SK-N-SH (cell line): Measurements from ENCODE around the gene AZIN2.

ENCODE experiments used
- CTCF ChIP-seq: fragments of 200-600 bp; sonication (generic); IDR thresholded peaks from 2 replicates; pipeline ENCODE4 v1.6.1; 2017; ENCODE audit warnings: antibody characterized with exemption, mild to moderate bottlenecking, moderate library complexity
- EP300 ChIP-seq, 2 experiments: IDR thresholded peaks; 2 replicates each; pipeline versions ENCODE4 v1.4.0 to v1.6.1; 2012; ENCODE audit warnings: borderline replicate concordance in 1 of 2, low read depth in 1 of 2, low read length in 1 of 2
- JUND ChIP-seq: IDR thresholded peaks from 2 replicates; pipeline ENCODE4 v1.4.0; 2012
- POLR2AphosphoS5 ChIP-seq: IDR thresholded peaks from 2 replicates; pipeline ENCODE4 v1.6.1; 2012; ENCODE audit warnings: low read depth, low read length

- TF ChIP-seq CTCF (no peak), POLR2AphosphoS5 (no peak), EP300 (IDR thresholded peaks at IDR 0.05; ENCODE audit: borderline replicate concordance in 1 of 2, low read depth in 1 of 2, low read length in 1 of 2) (no peak), JUND (no peak)
Observed at GRCh38 chr1:33119050-33119449, 38.1 kb downstream of the AZIN2 start.
